ENCODE measurements around the gene RFX2.

DNA sequence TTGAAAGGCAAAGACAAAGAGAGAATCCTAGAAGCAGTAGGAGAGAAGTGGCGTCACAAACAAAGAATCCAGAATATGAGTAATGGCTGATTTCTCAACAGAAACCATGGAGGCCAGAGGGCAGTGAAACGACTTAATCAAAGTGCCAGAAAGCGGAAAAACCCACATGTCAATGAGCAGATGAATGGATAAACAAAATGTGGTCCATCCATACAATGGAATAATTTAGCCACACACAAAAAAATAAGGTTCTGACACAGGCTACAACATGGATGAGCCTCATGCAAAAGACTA lies 80.1 kb downstream of the RFX2 start:
- TF ChIP-seq, protein P1, sequence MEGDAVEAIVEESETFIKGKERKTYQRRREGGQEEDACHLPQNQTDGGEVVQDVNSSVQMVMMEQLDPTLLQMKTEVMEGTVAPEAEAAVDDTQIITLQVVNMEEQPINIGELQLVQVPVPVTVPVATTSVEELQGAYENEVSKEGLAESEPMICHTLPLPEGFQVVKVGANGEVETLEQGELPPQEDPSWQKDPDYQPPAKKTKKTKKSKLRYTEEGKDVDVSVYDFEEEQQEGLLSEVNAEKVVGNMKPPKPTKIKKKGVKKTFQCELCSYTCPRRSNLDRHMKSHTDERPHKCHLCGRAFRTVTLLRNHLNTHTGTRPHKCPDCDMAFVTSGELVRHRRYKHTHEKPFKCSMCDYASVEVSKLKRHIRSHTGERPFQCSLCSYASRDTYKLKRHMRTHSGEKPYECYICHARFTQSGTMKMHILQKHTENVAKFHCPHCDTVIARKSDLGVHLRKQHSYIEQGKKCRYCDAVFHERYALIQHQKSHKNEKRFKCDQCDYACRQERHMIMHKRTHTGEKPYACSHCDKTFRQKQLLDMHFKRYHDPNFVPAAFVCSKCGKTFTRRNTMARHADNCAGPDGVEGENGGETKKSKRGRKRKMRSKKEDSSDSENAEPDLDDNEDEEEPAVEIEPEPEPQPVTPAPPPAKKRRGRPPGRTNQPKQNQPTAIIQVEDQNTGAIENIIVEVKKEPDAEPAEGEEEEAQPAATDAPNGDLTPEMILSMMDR (IDR thresholded peaks at IDR 0.05; ENCODE audit: low read depth, low read length, missing input control) = no peak
- TF ChIP-seq YY1 (IDR thresholded peaks at IDR 0.05) = no peak
- no peak for TF ChIP-seq GABPA (IDR thresholded peaks at IDR 0.05 in 1 of 2, conservative IDR thresholded peaks at IDR 0.05 in 1 of 2)
- TF ChIP-seq JUND (IDR thresholded peaks at IDR 0.05) = no peak
- no peak for TF ChIP-seq ZBTB33 (IDR thresholded peaks at IDR 0.05)
- TF ChIP-seq MAX (IDR thresholded peaks at IDR 0.05) = no peak
- TF ChIP-seq RAD21 (IDR thresholded peaks at IDR 0.05) = no peak
- TF ChIP-seq EGR1 (IDR thresholded peaks at IDR 0.05; ENCODE audit: low read depth in 2 of 2) = no peak
